T-cell (primary cell): ENCODE results near the gene SLPI. TPM values are rescaled to one million over a fixed set of nuclear protein-coding genes. Genes with fewer than 3 reads are reported as not detected.

Experiments
- ATAC-seq, 4 experiments: fragments of 200-7000 bp in 3 of 4; fragments of 150-1000 bp in 1 of 4; cut with Tn5 transposase; replicated peaks in 1 of 4; 1 replicate in 3 of 4; 2 replicates in 1 of 4; pipeline ENCODE4 v1.10.0; 2021; ENCODE audit warnings: moderate library complexity in 3 of 4, mild to moderate bottlenecking in 2 of 4, moderate number of reproducible peaks in 1 of 4
- CTCF ChIA-PET, 2 donors: fragments of 300-600 bp; sonication (Branson Sonifier 250); formaldehyde crosslinking; loops; one replicate each; lab custom pipeline; 2022; ENCODE audit warnings: antibody characterized with exemption in 2 of 2; lab: Charles Lee
- POLR2A ChIA-PET, 2 donors: fragments of 300-600 bp; sonication (Branson Sonifier 250); formaldehyde crosslinking; loops; one replicate each; lab custom pipeline; 2022; ENCODE audit warnings: antibody characterized with exemption in 2 of 2; lab: Charles Lee
- DNase-seq, 35 experiments: peaks; one replicate each; pipeline versions ENCODE4 v3.0.0 to v3.0.0-alpha.2; 2013 to 2023
- H3K27ac ChIP-seq: one replicate; pipeline ENCODE4 v1.5.1; 2013; ENCODE audit warnings: low read length
- H3K27me3 ChIP-seq, 2 experiments: replicated peaks in 1 of 2; 1 replicate in 1 of 2; 2 replicates in 1 of 2; pipeline versions ENCODE4 v1.6.1 to v1.7.0; 2013; ENCODE audit warnings: low read length in 1 of 2, mixed read lengths in 1 of 2; ENCODE audit not compliant: control insufficient read depth in 2 of 2, insufficient read depth in 2 of 2; ENCODE audit errors: extremely low read depth in 1 of 2
- H3K36me3 ChIP-seq, 2 donors: 1 replicate in 1 of 2; 2 replicates in 1 of 2; pipeline versions ENCODE4 v1.6.1 to v1.7.0; 2013; ENCODE audit warnings: low read length in 1 of 2; ENCODE audit not compliant: control insufficient read depth in 2 of 2, insufficient read depth in 1 of 2; ENCODE audit errors: extremely low read depth in 1 of 2
- H3K4me1 ChIP-seq, 2 experiments: 1 replicate in 1 of 2; 2 replicates in 1 of 2; pipeline versions ENCODE4 v1.6.1 to v1.7.0; 2013; ENCODE audit warnings: low read length in 2 of 2, mixed read lengths in 1 of 2; ENCODE audit not compliant: insufficient read depth in 2 of 2, control insufficient read depth in 1 of 2; ENCODE audit errors: extremely low read depth in 1 of 2
- H3K4me3 ChIP-seq, 2 donors: 1 replicate in 1 of 2; 2 replicates in 1 of 2; pipeline versions ENCODE4 v1.5.1 to v1.7.0; 2013; ENCODE audit warnings: mild to moderate bottlenecking in 2 of 2, low read length in 1 of 2, moderate library complexity in 1 of 2; ENCODE audit not compliant: control insufficient read depth in 1 of 2; ENCODE audit errors: extremely low read depth in 1 of 2
- H3K9me3 ChIP-seq: 2 replicates; pipeline ENCODE4 v1.7.0; 2013
- H3K27ac Mint-ChIP-seq, 2 donors: one replicate each; pipeline ENCODE4 v1.8.0; 2020 to 2021; ENCODE audit warnings: mild to moderate bottlenecking in 2 of 2, mixed read lengths in 2 of 2
- H3K27me3 Mint-ChIP-seq, 2 donors: one replicate each; pipeline ENCODE4 v1.8.0; 2021 to 2022; ENCODE audit warnings: mixed read lengths in 2 of 2
- H3K36me3 Mint-ChIP-seq: one replicate; pipeline ENCODE4 v1.8.0; 2021; ENCODE audit warnings: mixed read lengths
- H3K4me1 Mint-ChIP-seq, 3 donors: one replicate each; pipeline ENCODE4 v1.8.0; 2020 to 2022; ENCODE audit warnings: mixed read lengths in 3 of 3, mild to moderate bottlenecking in 1 of 3
- H3K4me3 Mint-ChIP-seq, 3 donors: one replicate each; pipeline ENCODE4 v1.8.0; 2020 to 2022; ENCODE audit warnings: mild to moderate bottlenecking in 3 of 3, mixed read lengths in 3 of 3, moderate library complexity in 3 of 3
- H3K9me3 Mint-ChIP-seq, 3 donors: one replicate each; pipeline ENCODE4 v1.8.0; 2020 to 2022; ENCODE audit warnings: mixed read lengths in 3 of 3
- WGBS: methylation state at CpG from one replicate; pipeline ENCODE4 v1.1.5; 2013; ENCODE audit warnings: missing lambda C conversion rate; ENCODE audit not compliant: insufficient coverage; 5-methylcytosine and 5-hydroxymethylcytosine counted together
- total RNA-seq, 35 experiments: library from RNA in 6 of 35; stranded (reverse) in 6 of 35; fragments of 120-200 nt in 1 of 35; gene quantifications; one replicate each; pipeline versions ENCODE4 v1.2.1 to v1.2.4 and lab custom pipeline; 2013 to 2026

SLPI gene
- total RNA-seq, 5 donors from 2014 or later (not counting 1 experiment from before 2014, with no cell fraction given) = 1.1 to 1.7 (median 1.2) TPM; not detected in 2

DNA sequence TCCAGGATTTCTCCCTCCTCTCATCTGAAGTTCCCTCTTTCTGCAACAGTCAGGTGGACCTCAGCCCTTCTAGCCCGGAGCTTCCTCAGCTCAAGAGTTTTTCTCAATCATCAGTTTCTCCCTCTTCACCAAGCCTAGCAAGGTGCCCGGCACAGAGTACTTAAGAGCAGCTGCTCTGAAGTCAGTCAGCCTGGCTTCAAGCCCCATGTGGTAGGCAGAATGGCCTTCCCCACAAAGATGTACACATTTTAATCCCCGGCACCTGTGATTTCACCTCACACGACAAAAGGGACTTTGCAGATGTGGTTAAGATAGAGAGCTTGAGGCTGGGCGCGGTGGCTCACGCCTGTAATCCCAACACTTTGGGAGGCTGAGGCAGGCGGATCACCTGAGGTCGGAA, 37.2 kb upstream of the SLPI start:
- peaks cover 0 to 20% of the 10 kb centered on the region in 2 experiments for H3K4me1 ChIP-seq
- ChIA-PET POLR2A (no interaction called here), CTCF (interaction anchor here (0.7 to 2.4 kb wide), 8 partner anchors 9 to 816 kb away, joined by 3 to 12 read pairs (median 4); no protein-coding TSS in a partner anchor)
- DNase-seq = no peak
- no peak for ATAC-seq
- H3K36me3 ChIP-seq = no peaks in the 10 kb centered on the region
- Mint-ChIP-seq H3K27me3 (peaks cover 44 to 63% of the 10 kb centered on the region in 2 donors), H3K4me1 (peaks cover 14 to 21% (median 17%) of the 10 kb centered on the region in 3 donors), H3K27ac (no peak overlapping the region), H3K36me3 (no peaks in the 10 kb centered on the region), H3K9me3 (no peaks in the 10 kb centered on the region), H3K4me3 (peak overlapping the region in 1 of 3 donors; percentile 24)
- no peak overlapping the region for H3K27ac ChIP-seq
- peaks cover 11 to 50% of the 10 kb centered on the region in 2 experiments for H3K27me3 ChIP-seq
- no peak overlapping the region for H3K4me3 ChIP-seq
- 79% methylated on average over 2 of the region's 9 CpGs for WGBS
- no peaks in the 10 kb centered on the region for H3K9me3 ChIP-seq

GRCh38 chr20:45290677-45291355, 36.5 kb upstream of the SLPI start:
- Mint-ChIP-seq H3K9me3 (no peaks in the 10 kb centered on the region), H3K4me3 (no peak overlapping the region), H3K27ac (no peak overlapping the region), H3K27me3 (peaks cover 43 to 60% of the 10 kb centered on the region in 2 donors), H3K4me1 (peaks cover 14 to 21% (median 17%) of the 10 kb centered on the region in 3 donors), H3K36me3 (no peaks in the 10 kb centered on the region)
- Histone ChIP-seq H3K4me1 (peaks cover 0 to 20% of the 10 kb centered on the region in 2 experiments), H3K27ac (no peak overlapping the region), H3K9me3 (no peaks in the 10 kb centered on the region), H3K4me3 (no peak overlapping the region), H3K36me3 (no peaks in the 10 kb centered on the region), H3K27me3 (peaks cover 11 to 49% of the 10 kb centered on the region in 2 experiments)
- CTCF ChIA-PET = interaction anchor here (0.7 to 2.4 kb wide), 8 partner anchors 10 to 817 kb away, joined by 3 to 12 read pairs (median 4); no protein-coding TSS in a partner anchor
- POLR2A ChIA-PET = no interaction called here
- ATAC-seq (peak; percentile 29 to 41 (median 38)), DNase-seq (peak; percentile 19 to 75 (median 48))
- WGBS = 0% methylated on average over 2 of the region's 8 CpGs

DNA sequence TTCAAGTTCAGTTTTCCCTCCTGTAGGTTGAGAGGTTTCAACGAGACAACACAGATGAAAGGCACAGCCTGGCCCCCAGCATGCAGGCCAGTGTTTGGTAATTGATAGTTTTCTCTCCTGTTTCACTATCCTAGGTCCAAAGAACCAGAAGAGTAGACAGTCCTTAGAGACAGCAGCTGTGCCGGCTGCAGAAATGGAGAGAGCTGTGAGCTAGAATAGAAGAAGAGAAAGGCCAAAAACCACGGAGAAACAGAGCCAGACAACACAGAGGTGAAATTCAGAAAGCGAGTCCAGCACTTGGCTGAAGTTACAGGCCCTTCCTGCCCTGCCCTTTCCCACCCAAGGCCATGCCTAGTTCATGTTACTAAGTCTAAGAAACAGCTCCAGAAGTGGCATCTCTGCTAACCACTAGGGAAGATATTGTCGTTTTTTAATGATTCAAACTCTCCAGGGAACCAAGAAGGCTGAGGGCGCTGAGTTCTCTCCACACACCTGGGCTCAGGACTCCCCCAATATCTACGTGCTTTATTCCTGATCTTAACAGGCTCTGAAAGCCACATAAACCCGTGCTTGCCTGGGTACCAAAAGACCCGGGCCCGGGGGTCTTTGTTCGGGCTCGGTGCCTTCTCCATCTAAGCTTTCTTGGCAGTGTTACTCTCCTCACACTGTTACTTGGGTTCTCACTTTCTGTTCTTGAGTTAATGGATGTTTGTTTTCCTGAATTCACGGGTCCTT, 35.7 kb upstream of the SLPI start:
- Histone ChIP-seq H3K4me1 (peaks cover 0 to 20% of the 10 kb centered on the region in 2 experiments), H3K27ac (no peak overlapping the region), H3K4me3 (no peak overlapping the region), H3K9me3 (no peaks in the 10 kb centered on the region), H3K36me3 (no peaks in the 10 kb centered on the region), H3K27me3 (peaks cover 11 to 48% of the 10 kb centered on the region in 2 experiments)
- DNase-seq (no peak), ATAC-seq (no peak)
- peaks cover 14 to 21% (median 17%) of the 10 kb centered on the region in 3 donors for H3K4me1 Mint-ChIP-seq
- WGBS = 69% methylated on average over 2 of the region's 13 CpGs
- H3K9me3 Mint-ChIP-seq = no peaks in the 10 kb centered on the region
- peaks cover 42 to 53% of the 10 kb centered on the region in 2 donors for H3K27me3 Mint-ChIP-seq
- H3K4me3 Mint-ChIP-seq = no peak overlapping the region
- H3K27ac Mint-ChIP-seq = no peak overlapping the region
- CTCF ChIA-PET = interaction anchor here (0.7 to 2.4 kb wide), 5 partner anchors 11 to 279 kb away, joined by 3 to 12 read pairs (median 3); no protein-coding TSS in a partner anchor
- POLR2A ChIA-PET = no interaction called here
- H3K36me3 Mint-ChIP-seq = no peaks in the 10 kb centered on the region

- Mint-ChIP-seq H3K9me3 (no peaks in the 10 kb centered on the region), H3K4me3 (no peak overlapping the region), H3K4me1 (peaks cover 11 to 18% (median 14%) of the 10 kb centered on the region in 3 donors), H3K36me3 (no peaks in the 10 kb centered on the region), H3K27ac (no peak overlapping the region), H3K27me3 (peaks cover 40 to 48% of the 10 kb centered on the region in 2 donors)
- DNase-seq = no peak
- Histone ChIP-seq H3K4me1 (peaks cover 0 to 18% of the 10 kb centered on the region in 2 experiments), H3K27me3 (peaks cover 3 to 44% of the 10 kb centered on the region in 2 experiments), H3K36me3 (no peaks in the 10 kb centered on the region), H3K9me3 (no peaks in the 10 kb centered on the region), H3K27ac (no peak overlapping the region), H3K4me3 (no peak overlapping the region)
- WGBS = 90% methylated on average over 2 of the region's 5 CpGs
- ChIA-PET POLR2A (no interaction called here), CTCF (no interaction called here)
- no peak for ATAC-seq
Observed at GRCh38 chr20:45288860-45289259, 34.5 kb upstream of the SLPI start.

GRCh38 chr20:45288376-45288775, 34.0 kb upstream of the SLPI start:
- CTCF ChIA-PET = interaction anchor here in 1 of 2 donors (0.5 kb wide), 1 partner anchor 643 kb away, joined by 3 read pairs; no protein-coding TSS in a partner anchor
- 55% methylated on average over 4 of the region's 4 CpGs for WGBS
- H3K27me3 Mint-ChIP-seq = peaks cover 40 to 48% of the 10 kb centered on the region in 2 donors

DNA sequence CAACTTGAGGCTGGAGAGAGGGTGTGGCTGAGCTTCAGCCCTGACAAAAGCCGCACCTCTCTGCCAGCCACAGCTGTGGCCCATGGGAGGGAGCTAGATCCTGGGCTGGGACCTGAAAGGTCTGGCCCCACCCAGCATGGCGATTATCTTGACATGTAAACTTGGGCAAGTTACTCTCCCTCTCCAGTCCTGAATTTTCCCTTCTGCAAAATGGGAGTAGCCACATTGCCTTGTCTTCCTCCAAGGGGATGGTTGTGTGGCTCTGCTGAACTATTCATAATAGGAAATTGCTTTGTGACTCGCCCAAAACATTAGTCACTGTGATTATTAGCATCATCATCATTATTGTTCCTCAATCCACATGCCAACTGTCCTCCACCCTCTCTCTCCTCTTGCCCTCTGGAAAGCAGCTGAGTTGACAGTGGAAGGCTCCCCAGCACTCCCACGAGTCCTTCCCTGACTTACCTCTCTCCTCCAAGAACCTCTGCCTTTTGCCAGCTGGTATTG, 29.2 kb upstream of the SLPI start:
- Mint-ChIP-seq H3K36me3 (no peaks in the 10 kb centered on the region), H3K4me1 (no peaks in the 10 kb centered on the region), H3K27me3 (peaks cover 38 to 45% of the 10 kb centered on the region in 2 donors), H3K27ac (no peak overlapping the region), H3K9me3 (no peaks in the 10 kb centered on the region), H3K4me3 (no peak overlapping the region)
- Histone ChIP-seq H3K9me3 (no peaks in the 10 kb centered on the region), H3K4me1 (no peaks in the 10 kb centered on the region), H3K27me3 (peaks cover 0 to 27% of the 10 kb centered on the region in 2 experiments), H3K36me3 (no peaks in the 10 kb centered on the region), H3K4me3 (no peak overlapping the region), H3K27ac (no peak overlapping the region)
- no peak for DNase-seq
- ChIA-PET CTCF (interaction anchor here in 1 of 2 donors (1.0 to 1.9 kb wide), 2 partner anchors 10 kb away, joined by 3 to 9 read pairs; no protein-coding TSS in a partner anchor), POLR2A (no interaction called here)
- WGBS = 70% methylated on average over 2 of the region's 4 CpGs
- no peak for ATAC-seq

More at GRCh38 chr20:45288376-45288775, 34.0 kb upstream of the SLPI start:
- Mint-ChIP-seq H3K36me3 (no peaks in the 10 kb centered on the region), H3K4me3 (no peak overlapping the region), H3K4me1 (peaks cover 9 to 15% (median 11%) of the 10 kb centered on the region in 3 donors), H3K9me3 (no peaks in the 10 kb centered on the region), H3K27ac (no peak overlapping the region)
- peaks cover 3 to 40% of the 10 kb centered on the region in 2 experiments for H3K27me3 ChIP-seq
- DNase-seq (no peak), ATAC-seq (no peak)
- H3K9me3 ChIP-seq = no peaks in the 10 kb centered on the region
- no peaks in the 10 kb centered on the region for H3K36me3 ChIP-seq
- POLR2A ChIA-PET = no interaction called here
- no peak overlapping the region for H3K27ac ChIP-seq
- peaks cover 0 to 13% of the 10 kb centered on the region in 2 experiments for H3K4me1 ChIP-seq
- no peak overlapping the region for H3K4me3 ChIP-seq
